ENCODE results near the gene KMT2E.
"Not testable (repeated sequence)": the region's sequence is repeated elsewhere in the genome, so short reads cannot be mapped to it uniquely, and the experiment has no call there.

Gene KMT2E

DNA sequence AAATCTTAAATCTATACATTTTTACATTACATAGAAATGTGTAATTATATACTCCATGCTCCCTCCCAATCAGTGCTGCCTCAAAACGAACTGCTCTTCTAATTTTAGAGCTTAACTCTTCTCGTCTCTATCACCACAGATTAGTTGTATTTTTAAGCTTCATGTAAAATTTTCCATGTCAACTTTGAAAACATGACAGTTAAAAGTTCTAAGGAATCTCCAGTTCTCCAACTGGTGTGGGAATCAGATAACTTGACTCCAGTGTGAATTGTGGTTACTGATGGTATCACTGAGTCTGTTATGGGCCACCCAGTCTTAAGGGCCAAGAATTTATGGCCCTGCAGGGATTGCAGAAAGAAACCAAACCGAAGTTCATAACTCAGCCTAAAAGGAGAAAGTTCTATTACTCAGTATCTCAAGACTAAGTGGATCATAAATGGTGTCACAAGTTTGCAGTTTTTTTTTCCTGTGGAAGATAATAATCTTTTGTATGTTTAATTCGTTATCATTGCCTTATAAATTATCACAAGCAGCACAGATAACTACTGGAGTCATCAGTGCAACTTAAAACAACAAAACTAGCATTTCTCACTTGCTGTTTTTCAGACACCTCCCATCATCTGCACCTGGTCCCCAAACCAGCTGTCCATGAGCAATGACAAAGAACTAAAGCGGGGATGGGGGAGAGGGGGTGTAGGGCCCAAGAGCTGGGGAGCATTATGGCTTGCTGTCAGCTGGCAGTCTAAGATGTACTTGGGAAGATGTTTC lies 31.5 kb upstream of the KMT2E start:
- DNase-seq (ENCODE audit: low spot score) = no peak

DNA sequence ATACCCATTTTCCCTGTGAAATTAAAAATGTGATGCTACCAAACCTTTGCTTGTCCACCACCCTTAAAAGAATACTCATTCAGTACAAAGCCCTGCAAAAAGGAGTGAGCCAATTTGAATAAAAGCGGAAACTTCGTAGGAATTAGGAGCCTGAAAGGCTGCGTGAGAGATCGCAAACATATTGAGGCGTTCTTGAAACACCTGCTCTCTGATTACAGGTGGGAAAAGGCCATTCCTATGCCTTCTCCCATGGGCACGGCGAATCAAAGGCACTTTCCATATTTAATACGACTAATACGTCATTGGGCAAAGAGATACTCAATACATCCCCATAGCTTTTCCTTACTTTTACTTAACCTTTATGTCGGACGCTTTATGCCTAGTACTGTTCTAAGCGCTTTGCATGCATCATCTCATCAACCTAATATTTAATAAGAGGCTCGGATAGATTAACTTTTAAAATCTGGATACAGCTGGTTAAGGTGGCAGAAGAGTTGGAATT lies 30.9 kb upstream of the KMT2E start:
- DNase-seq (ENCODE audit: low spot score) = no peak

DNA sequence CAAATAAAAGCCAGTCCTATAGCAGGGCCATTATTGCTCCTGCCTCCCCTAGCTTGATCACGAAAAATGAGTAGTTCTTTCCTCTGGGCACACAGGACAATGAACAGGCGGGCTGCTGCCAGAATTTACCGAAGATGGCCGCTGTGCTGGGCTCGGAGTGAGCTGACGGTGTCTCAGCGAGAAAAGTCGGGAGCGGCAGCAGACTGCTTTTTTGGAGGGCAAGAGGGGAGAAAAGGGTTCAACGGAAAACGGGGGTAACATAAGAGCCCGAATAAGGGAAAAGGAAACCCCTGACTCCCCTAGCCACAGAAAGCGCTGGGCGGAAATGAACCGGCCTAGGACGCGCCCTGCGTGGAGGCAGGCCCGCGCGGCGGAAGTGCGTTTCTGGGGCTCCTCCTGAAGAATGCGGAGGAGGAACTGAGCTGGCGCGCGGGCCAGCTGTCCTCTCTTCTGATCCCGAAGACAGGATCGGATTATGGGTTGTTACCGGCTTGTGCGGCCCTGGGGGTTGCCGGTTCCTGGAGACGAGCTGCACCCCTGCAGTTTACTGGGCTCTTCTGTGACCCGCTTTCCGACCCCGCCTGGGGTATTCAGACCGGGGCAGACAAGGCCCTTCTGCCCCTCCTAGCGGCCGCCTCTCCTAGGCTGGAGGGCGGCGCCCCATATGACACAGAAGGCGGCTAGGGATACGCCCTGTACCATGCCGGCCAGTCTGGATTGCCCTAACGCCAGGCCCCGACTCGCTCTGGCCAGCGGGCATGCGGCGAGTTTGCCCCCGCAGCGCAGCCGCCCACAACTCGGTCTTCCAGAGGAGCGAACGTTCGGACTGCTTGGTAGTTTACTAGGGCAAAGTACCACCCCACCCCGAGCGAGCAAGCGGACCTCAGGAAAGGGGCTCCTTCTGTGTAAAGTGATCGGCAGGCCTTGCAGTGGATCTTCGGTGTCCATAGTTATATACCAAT lies 30.1 kb upstream of the KMT2E start:
- peak; percentile 77 for DNase-seq (ENCODE audit: low spot score)

DNA sequence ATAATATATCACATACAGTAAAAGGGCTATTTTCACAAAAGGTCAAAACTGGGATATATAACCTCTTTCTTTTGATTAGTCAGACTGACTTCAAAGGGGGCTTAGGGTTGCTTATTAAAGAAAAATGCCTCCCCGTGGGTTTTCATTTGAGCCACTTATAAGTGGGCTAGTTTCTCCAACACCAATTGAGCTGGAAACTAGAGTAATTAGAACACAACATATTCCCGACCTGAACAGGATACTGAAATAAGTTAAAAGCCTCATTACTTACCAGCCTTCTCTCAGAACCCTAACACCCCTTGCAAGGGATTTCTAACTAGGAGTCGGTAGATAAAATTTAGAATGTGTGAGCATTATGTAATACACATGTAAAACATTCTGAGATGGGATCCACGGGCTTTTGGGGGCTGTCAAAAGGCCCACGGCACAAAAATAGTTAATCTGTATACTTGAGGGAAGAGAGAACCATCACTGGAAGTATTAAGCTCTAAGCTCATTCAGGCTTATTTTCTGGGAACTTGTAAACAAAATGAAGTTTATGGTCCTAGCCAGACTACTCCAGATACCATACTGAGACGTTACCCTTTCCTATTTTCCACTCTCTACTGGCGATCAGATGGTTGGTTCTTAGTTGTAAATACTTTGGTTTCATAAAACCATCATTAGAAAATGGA lies 29.3 kb upstream of the KMT2E start:
- no peak for DNase-seq (ENCODE audit: low spot score)

DNA sequence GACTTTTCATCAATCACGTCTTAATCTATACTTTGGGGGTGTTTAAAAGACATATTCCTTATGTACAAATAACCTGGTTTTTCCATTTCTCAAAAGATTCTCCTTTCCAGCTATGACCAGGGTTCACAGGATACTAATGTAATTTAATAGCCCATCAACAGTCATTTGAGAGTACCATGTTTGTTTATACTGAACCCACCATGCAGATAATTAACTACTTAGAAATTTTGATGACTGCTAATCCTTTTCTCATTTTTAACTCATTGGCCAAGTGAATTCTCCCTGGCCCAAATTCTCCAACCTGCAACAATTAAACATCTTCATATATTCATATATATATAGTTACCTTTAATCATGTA lies 28.8 kb upstream of the KMT2E start:
- no peak for DNase-seq (ENCODE audit: low spot score)

GRCh38 chr7:104986628-104987259 lies 27.3 kb upstream of the KMT2E start:
- no peak for DNase-seq (ENCODE audit: low spot score)

- not testable (repeated sequence) for DNase-seq (ENCODE audit: low spot score)
Measured at GRCh38 chr7:104987403-104987802, 26.6 kb upstream of the KMT2E start.

DNA sequence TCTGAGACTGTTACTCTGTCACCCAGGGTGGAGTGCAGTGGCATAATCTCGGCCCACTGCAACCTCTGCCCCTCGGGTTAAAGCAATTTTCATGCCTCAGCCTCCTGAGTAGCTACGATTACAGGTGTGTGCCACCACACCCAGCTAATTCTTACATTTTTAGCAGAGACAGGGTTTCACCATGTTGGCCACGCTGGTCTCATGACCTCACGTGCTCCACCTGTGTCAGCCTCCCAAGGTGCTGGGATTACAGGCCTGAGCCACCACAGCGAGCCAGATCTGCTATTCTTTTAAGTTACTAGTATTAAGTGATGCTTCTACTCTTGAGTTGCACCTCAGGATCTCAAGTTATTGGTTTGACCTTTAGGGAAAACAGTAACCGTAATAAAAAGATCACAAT lies 23.0 kb upstream of the KMT2E start:
- DNase-seq (ENCODE audit: low spot score) = no peak

DNA sequence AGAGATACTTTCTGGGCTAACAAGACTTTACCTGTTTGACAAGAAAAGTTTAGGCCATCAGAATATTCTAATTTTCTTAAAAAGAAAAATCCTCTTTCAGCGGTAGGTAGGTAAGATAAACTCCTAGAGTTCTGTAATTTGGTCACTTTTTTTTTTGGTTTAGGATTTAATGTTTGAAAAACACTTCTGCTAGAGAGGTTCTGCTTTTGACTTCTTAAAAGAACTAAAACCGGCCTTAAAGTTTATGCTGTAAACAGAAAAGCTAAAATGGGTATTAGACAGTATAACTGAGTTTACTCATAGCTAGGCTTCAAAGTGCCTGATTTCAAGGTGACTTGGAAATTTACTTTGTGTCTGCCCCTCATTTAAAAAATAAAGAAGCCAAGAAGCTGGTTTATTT lies 21.7 kb upstream of the KMT2E start:
- no peak for DNase-seq (ENCODE audit: low spot score)

- DNase-seq (ENCODE audit: low spot score) = no peak
Measured at GRCh38 chr7:104993217-104993862, 20.7 kb upstream of the KMT2E start.

GRCh38 chr7:104998040-104998752 lies 15.8 kb upstream of the KMT2E start:
- DNase-seq (ENCODE audit: low spot score) = no peak

- no peak for DNase-seq (ENCODE audit: low spot score)
Measured at GRCh38 chr7:105000200-105000599, 13.8 kb upstream of the KMT2E start.

- DNase-seq (ENCODE audit: low spot score) = no peak
Measured at GRCh38 chr7:105000927-105001336, 13.1 kb upstream of the KMT2E start.

- no peak for DNase-seq (ENCODE audit: low spot score)
Measured at GRCh38 chr7:105001652-105002184, 12.3 kb upstream of the KMT2E start.

DNA sequence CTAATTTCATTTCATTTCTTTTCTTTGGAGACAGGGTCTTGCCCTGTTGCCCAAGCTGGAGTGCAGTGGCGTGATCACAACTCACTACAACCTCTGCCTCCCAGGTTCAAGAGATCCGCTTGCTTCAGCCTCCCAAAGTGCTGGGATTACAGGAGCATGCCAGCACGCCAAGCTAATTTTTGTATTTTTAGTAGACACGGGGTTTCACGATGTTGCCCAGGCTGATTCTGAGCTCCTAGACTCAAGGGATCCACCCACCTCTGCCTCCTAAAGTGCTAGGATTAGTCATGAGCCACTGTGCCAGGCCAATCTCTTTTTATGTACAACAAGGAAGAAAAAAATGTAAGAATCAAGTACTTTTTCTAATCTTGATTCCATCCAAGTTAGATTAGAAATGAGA lies 10.7 kb upstream of the KMT2E start:
- DNase-seq (ENCODE audit: low spot score) = no peak

- no peak for DNase-seq (ENCODE audit: low spot score)
Measured at GRCh38 chr7:105003872-105004510, 10.0 kb upstream of the KMT2E start.

DNA sequence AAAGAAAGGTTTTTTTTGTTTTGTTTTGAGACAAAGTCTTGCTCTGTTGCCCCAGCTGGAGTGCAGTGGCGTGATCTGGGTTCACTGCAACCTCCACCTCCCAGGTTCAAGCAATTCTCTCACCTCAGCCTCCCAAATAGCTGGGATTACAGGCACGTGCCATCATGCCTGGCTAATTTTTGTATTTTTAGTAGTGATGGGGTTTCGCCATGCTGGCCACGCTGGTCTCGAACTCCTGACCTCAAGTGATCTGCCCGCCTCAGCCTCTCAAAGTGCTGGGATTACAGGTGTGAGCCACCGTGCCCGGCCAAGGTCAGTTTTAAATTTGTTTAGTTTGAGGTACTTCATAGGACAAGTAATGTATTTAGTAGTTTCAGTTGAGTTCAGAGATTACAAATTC lies 9.0 kb upstream of the KMT2E start:
- not testable (repeated sequence) for DNase-seq (ENCODE audit: low spot score)

DNA sequence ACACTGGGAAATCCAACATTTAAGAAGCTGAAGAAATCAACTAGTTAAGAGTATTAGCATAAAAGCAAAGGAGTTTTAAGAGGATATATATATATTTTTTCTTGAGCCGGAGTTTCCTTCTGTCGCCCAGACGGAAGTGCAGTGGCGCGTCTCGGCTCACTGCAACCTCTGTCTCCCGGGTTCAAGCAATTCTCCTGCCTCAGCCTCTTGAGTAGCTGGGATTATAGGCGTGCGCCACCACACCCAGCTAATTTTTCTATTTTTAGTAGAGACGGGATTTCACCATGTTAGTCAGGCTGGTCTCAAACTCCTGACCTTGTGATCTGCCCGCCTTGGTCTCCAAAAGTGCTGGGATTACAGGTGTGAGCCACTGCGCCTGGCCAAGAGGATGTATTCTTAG lies 8.5 kb upstream of the KMT2E start:
- DNase-seq (ENCODE audit: low spot score) = not testable (repeated sequence)

DNA sequence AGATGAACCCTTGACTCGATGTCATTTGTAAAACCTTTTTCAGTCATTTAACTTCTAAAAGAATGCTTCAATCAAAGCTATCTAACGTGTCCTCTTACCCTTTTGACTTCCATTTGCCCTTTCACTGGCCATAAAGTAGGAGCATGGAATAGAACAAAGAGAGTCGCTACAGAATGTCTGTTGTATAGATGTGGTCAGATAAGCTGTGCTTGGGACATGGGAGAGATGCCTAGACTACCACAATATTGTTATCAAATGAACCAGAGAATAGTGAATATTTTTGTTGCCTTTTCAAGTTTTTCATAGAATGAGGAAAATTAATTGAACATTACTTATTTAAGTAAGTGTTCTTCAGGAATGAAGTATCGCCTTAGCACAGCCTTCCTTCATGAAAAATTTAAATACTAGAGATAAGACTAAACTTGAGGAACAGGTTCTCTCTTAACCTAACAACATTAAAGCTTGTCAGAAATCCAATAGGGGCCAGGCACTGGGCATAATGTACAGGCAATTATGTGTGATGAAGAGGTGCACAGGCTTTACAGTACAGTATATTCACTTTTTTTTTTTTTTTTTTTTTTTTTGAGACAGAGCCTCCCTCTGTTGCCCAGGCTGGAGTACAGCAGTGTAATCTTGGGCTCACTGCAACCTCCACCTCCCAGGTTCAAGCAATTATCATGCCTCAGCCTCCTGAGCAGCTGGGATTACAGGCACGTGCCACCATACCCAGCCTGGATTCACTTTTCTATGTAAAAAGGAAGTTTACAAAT lies 7.5 kb upstream of the KMT2E start:
- DNase-seq (ENCODE audit: low spot score) = no peak
